Activated T-cell treated with anti-CD3 and anti-CD28 coated beads, Interleukin-2, amount 50 U/mL, for 48 hours (primary cell): ENCODE data around the gene KCNK3.

ENCODE experiments used
- DNase-seq, 2 experiments: peaks; one replicate each; pipeline ENCODE4 v3.0.0-alpha.2; 2020

The KCNK3 gene

GRCh38 chr2:26692897-26693849 is 651 bp downstream of the KCNK3 start:
- no peak for DNase-seq

GRCh38 chr2:26694001-26694400 is 1.5 kb downstream of the KCNK3 start:
- no peak for DNase-seq

GRCh38 chr2:26696351-26696816 is 3.9 kb downstream of the KCNK3 start:
- no peak for DNase-seq

- DNase-seq, result no peak
Observed at GRCh38 chr2:26697425-26697824, 4.9 kb downstream of the KCNK3 start.

- no peak for DNase-seq
Observed at GRCh38 chr2:26699295-26699694, 6.8 kb downstream of the KCNK3 start.

GRCh38 chr2:26700078-26700477 is 7.6 kb downstream of the KCNK3 start:
- DNase-seq, result no peak

DNA sequence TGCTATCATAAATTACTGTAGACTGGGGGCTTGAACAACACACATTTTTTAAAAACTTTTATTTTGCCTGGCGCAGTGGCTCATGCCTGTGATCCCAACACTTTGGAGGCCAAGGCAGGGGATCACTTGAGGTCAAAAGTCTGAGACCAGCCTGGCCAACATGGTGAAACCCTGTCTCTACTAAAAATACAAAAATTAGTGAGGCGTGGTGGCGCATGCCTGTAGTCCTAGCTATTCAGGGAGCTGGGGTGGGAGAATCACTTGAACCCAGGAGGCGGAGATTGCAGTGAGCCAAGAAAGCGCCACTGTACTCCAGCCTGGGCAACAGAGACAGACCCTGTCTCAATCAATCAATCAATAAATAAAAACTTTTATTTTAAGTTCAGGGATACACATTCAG is 9.1 kb downstream of the KCNK3 start:
- DNase-seq, result no peak

DNA sequence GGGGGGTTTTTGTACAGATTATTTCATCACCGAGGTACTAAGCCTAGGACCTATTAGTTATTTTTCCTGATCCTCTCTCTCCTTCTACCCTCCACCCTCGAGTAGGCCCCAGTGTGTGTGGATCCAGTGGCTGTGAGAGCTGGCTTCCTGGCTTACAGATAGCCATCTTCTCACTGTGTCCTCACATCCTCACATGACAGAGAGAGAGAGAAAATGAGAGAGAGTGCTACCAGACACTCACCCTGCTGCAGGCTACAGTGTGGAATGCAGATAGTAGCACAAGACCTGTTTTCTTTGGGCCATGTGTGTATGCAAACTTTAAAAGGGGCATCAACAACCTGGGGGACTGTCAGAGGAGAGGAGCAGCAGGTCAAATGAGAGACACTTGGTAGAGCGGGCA is 9.5 kb downstream of the KCNK3 start:
- no peak for DNase-seq

DNA sequence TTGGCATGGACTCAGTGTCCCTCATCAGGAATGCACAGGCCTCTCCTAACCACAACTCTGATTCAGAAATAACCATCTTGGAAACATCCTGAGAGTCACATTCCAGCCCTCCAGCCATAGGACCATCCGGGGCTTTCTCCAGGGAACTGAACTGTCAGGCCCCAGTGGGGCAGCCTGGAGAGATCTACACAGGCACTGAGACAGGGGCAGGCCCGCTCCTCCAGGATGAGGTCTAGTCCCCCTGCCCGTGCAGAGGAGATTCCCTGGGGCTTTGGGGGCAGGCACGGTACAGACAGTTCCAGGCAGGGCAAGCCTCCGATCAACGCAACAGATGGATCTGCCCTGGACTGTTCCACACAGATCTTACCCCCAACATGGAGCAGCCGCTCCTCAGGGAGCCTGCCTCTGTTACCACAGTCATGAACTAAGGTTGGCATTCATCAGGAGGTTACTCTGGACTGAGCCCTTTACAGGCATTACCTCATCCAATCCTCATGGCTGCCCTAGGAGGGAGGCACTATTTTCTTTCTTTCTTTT is 12.0 kb downstream of the KCNK3 start:
- DNase-seq, result no peak

DNA sequence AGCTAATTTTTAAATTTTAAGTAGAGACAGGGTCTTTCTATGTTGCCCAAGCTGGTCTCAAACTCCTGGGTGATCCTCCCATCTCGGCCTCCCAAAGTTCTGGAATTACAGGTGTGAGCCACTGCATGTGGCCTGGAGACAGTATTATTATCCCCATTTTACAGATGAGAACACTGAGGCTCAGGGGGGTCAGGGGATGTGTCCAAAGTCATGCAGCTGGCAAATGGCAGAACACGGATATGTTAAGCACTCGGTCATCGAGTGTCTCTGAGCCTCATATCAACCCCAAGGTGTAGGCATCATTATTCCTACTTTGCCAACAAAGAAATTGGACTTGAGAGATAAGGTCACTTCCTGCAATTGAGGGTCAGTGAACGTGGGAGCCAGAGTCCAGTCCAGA is 12.6 kb downstream of the KCNK3 start:
- no peak for DNase-seq

GRCh38 chr2:26706093-26706492 is 13.6 kb downstream of the KCNK3 start:
- DNase-seq, result no peak

DNA sequence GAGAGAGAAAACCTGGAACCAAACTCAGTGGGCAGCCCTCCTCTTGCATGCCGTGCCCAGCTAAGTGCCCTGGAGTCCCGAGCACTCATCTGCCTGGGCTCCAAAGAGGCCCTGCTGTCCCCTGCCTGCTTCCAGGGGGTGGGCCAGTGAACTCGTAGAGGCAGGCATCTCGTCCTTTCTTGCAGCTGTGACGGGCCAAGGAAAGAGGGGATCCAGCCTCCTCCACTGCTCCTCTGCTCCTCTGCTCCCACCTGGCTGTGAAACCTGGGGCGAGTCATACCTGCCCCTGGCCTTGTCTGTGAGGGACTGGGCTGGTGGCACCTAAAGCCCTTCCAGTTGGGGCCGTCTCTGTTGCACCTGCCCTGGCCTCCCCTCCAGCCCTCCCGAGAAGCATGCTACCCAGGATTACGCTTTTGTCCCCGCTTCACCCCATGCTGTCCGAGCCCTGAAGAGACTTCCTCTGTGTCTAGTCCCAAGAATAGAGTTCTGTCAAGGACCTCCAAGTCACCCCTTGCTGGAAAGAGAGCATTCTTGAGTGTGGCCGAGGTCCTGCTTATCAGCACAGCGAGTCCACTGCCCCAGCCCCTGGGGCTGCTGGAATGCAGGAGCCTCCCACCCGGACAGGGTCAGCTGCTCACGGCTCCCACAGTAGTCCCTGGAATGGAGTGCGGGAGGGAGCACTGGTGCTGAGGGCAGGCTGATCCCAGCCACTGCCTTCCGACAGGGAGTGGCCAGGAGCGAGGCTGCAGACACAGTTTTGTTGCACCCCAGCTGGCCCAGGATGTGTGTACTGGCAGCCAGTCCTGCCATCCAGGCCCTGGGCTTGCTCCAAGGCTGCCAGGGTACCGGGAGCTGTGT is 14.3 kb downstream of the KCNK3 start:
- no peak for DNase-seq

GRCh38 chr2:26707747-26708146 is 15.2 kb downstream of the KCNK3 start:
- no peak for DNase-seq

- DNase-seq, result no peak
Observed at GRCh38 chr2:26708457-26708856, 15.9 kb downstream of the KCNK3 start.

DNA sequence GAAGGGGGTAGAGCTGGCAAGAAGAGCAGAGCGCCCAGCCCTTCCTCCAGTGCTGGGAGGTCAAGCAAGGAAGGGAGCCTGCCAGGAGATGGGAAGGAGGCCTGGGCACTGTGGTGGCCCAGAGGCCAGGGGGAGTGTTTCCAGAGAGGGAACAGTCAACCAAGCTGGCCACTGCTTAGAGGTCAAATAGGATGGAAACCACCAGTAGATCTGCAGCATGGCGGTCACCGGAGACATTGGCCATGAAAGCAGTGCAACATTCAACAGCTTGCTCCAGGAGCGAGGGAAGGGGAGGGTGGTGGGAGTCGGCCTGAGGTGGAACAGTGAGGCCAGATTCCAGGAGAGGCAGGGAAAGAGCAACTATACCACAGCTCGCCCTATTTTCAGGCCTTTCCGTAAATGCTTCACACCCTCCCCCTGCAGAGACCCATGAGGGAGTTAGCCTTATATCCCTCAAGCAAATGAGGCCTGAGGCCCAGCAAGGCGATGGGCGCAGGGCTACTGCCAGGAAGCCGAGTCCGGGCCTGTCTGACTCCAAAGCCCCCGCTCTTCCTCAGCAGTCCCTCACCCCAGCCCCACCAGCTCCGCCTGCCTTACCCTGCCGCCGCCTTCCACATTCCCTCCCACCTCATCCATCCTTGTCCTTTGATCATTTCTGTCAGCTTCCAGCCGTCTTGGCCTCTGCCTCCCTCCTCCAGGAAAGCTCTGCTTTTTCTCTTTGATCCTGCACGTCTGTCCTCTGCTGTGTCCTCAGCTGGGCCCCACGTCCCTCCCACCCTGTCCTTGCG is 17.0 kb downstream of the KCNK3 start:
- DNase-seq, result no peak

DNA sequence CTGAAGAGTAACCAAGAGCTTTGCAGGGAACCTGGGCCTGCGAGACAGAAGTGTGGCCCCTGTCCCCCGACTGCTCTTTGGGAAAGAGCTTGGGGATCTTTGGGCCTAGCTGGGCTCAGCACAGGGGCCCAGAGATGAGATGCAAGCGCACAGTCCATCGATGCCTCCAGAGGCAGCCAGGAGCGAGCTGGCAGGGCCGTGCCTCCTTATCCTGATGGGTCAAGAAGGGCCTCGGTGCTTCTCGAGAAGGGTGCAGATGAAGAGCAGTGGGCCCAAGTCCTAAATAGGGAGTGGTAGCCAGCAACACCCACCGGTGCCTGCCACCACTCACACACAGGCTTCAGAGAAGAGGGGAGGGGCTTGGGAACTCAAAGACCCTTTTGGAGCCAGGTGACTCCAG is 17.6 kb downstream of the KCNK3 start:
- no peak for DNase-seq

DNA sequence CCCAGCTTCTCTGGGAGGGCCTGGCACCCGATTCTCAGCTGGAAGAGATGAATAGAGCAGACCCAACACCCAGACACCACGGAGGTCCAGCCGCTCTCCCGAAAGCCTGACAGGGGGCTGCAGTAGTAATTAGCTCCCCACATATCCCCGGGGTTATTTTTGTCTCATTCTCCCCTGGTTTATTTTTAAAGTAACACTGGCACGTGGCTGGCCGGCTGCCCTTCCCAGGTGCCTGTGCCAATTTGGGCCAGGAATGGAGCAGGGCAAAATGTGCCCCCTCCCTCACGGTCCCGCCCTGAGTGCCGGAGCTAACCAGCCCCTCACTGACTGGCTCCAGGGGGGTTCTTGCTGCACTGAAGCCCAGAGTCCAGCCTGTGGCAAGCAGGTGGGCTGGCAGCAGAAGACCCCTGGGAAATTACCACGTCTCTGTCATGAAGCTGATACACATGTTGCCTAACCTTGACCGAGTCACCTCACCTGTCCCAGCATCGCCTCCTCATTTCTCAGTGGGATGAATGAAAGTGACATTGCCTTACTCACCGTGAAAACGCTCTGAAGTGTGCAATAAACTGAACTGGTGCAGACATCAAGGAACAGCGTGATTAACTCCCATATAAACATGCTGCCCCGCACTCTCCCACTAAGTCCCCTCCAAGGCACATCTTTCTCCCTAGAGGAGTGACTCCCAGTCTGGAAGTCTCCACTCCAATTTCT is 18.4 kb downstream of the KCNK3 start:
- no peak for DNase-seq

GRCh38 chr2:26711457-26712161 is 19.1 kb downstream of the KCNK3 start:
- DNase-seq, result no peak

DNA sequence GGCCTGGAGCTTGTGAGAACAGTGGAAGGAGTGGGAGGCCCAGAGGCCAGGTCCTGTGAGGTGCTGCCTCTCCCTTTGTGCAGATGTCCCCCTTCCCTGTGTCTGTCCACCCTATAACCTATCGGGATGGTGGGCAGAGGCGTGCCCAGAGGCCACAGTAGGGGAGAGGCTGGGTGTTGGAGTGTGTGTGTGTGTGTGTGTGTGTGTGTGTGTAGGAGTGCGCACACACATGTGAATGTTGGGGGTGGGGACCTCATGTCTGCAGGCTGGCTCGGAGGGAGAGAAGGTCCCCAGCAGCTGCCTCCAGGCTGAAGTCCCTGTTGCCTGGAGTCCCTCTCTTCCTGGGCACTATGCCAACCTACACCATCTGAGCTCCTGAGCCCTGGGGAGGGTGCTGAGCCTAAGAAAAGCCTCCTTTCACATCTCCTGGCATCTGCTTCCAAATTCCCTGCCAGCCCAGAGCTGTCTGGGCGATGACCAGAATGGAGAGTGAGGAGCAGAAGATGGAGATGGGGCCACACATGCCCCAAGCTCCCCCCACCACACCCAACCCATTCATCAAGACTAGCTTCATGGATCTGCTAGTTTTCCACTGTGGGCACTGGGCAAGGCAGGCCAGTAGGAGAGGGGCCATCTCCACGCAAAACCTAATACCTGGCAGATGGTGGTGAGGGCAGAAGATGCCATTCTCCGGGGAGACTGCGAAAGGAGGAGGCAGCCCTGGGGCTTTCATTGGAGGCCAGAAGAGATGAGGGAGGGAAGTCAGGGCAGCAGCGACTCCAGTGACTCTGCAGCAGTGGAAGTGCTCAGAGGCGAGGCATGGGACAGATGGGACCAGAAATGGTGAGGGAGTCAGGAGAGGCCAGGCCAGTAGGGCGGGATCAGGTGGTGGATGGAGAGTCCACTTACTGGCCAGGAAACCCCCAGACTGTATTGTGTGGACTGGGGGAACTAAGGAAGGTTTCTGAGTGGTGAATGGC is 20.3 kb downstream of the KCNK3 start:
- DNase-seq, result no peak
